ENCODE results near the gene GAPVD1.

The GAPVD1 gene

DNA sequence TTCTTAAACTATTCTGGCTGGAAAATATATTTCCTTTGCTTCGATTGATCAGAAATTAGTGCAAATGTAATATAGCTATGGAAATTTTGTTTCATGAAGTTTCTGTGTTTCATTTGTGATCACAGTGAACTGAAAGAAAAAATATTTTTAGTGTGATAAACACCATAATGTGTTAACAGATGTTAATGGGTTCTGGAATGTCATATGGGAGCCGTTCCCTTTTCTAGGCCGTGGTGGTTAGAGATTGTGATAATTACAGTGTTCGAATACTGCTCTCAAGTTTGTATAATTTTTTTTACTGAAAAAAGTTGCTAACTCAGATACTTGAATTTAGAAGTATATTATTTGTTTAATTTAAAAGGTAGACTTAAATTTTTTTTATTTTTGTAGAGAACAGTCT, 19.3 kb downstream of the GAPVD1 start:
- TF ChIP-seq, protein P1, sequence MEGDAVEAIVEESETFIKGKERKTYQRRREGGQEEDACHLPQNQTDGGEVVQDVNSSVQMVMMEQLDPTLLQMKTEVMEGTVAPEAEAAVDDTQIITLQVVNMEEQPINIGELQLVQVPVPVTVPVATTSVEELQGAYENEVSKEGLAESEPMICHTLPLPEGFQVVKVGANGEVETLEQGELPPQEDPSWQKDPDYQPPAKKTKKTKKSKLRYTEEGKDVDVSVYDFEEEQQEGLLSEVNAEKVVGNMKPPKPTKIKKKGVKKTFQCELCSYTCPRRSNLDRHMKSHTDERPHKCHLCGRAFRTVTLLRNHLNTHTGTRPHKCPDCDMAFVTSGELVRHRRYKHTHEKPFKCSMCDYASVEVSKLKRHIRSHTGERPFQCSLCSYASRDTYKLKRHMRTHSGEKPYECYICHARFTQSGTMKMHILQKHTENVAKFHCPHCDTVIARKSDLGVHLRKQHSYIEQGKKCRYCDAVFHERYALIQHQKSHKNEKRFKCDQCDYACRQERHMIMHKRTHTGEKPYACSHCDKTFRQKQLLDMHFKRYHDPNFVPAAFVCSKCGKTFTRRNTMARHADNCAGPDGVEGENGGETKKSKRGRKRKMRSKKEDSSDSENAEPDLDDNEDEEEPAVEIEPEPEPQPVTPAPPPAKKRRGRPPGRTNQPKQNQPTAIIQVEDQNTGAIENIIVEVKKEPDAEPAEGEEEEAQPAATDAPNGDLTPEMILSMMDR (IDR thresholded peaks at IDR 0.05) = no peak

DNA sequence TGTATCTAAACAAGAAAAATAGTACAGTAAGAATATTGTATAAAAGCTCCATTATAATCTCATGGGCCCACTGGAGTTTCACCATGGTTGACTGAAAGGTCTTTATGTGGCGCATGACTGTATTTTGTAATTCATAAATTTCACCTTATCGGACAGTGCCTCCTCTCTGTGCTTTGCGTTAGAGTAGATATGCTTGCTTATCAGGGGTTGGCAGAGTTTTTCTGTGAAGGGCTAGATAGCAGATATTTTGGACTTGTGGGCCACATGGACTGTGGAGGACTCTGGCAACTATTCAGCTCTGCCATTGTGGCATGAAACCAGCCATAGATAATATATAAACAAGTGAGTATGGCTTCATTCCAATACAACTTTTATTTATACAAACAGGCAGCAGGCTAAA, 23.2 kb downstream of the GAPVD1 start:
- TF ChIP-seq, protein P1 (IDR thresholded peaks at IDR 0.05) = no peak

- TF ChIP-seq, protein P1 (IDR thresholded peaks at IDR 0.05) = no peak
Measured at GRCh38 chr9:125293134-125293533, 31.5 kb downstream of the GAPVD1 start.

DNA sequence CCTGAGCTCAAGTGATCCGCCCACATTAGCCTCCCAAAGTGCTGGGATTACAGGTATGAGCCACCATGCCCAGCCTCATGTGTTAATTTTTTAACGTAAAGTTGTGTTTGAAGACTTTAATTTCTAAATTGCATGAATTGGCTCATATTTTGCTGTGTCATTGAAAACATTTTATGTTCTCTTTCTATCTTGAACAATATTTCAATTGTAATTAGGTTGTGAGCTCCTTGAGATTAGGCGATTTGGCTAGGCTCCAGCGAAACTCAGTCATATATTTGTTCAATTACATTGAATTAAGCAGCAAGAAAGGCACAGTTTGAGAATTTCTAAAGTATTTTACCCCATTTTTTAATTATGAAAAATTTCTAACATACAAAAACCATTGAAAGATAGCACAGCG, 34.0 kb downstream of the GAPVD1 start:
- TF ChIP-seq, protein P1 (IDR thresholded peaks at IDR 0.05) = no peak

DNA sequence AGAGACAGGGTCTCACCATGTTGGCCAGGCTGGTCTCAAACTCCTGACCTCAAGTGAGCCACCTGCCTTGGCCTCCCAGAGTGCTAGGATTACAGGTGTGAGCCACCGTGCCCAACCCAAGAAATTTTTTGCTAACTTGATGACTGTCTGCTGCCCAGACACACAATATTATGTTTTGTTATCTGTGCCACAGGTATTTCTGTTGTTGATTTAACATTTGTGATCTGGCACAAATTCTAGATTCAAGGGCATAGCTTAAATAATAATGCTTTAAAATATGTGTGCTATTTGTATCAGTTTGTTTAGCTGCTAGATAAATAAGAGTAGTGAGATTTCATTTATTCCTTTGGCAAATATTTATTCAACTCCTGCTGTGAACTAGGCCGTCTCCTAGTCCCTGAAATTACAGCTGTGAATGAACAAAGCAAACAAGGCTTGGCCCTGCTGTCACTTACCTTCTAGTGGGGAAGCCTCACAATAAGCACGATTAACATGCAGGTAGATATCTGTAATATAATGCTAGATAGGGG, 35.3 kb downstream of the GAPVD1 start:
- TF ChIP-seq, protein P1 (IDR thresholded peaks at IDR 0.05) = no peak

DNA sequence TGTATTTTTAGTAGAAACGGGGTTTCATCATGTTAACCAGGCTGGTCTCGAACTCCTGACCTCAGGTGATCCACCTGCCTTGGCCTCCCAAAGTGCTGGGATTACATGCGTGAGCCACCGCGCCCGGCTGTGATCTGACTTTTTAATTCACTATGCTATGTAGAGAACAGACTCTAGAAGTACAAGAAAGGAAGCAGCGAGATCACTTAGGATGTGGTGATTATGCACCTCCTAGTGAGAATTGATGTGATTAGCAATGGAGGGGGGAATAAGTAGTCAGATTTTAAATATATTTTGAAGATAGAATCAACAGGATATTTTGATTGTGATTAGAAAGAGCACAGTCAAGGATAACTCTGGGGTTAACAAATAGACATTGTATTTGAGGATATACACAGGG, 36.3 kb downstream of the GAPVD1 start:
- TF ChIP-seq, protein P1 (IDR thresholded peaks at IDR 0.05) = no peak

DNA sequence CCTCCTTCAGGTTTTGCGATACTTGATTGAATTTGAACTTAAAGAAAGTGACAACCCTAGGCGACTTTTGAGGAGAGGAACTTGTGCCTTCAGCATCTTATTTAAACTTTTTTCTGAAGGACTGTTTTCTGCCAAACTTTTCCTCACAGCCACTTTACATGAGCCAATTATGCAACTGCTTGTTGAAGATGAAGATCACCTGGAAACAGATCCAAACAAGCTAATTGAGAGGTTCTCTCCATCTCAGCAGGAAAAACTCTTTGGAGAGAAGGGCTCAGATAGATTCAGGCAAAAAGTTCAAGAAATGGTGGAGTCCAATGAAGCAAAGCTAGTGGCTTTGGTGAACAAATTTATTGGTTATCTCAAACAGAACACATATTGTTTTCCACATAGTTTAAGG, 40.6 kb downstream of the GAPVD1 start:
- TF ChIP-seq, protein P1 (IDR thresholded peaks at IDR 0.05) = no peak

GRCh38 chr9:125304273-125304672, 42.6 kb downstream of the GAPVD1 start:
- TF ChIP-seq, protein P1 (IDR thresholded peaks at IDR 0.05) = no peak

Data from LNCAP (cell line).